K562 (cell line): Measurements from ENCODE around the gene ZNF541. TPM values are rescaled to one million over a fixed set of nuclear protein-coding genes. Genes with fewer than 3 reads are reported as not detected.

ENCODE experiments used
- ADNP ChIP-seq: fragments of 200-800 bp; sonication (Bioruptor generic); IDR thresholded peaks from 2 replicates; pipeline ENCODE4 v1.6.1; 2016; ENCODE audit warnings: missing genetic modification characterization, missing compliant biosample characterization
- CBX8 ChIP-seq: fragments of 200-600 bp; sonication (generic); IDR thresholded peaks from 2 replicates; pipeline ENCODE4 v1.6.1; 2012; ENCODE audit warnings: borderline replicate concordance, mixed run types, low read depth, mild to moderate bottlenecking, moderate library complexity, mixed read lengths, low read length, control low read depth, inconsistent platforms; ENCODE audit not compliant: poor library complexity, severe bottlenecking; ENCODE audit errors: extremely low read depth
- CHCHD3 ChIP-seq: fragments of 250-450 bp; sonication (Bioruptor Pico); IDR thresholded peaks from 2 replicates; pipeline ENCODE4 v2.1.2; 2022; ENCODE audit warnings: mild to moderate bottlenecking
- FIP1L1 ChIP-seq: fragments of 200-400 bp; formaldehyde crosslinking; IDR thresholded peaks from 2 replicates; pipeline ENCODE4 v1.6.1; 2018; ENCODE audit warnings: mild to moderate bottlenecking, low read depth, low read length; ENCODE audit not compliant: poor library complexity, severe bottlenecking
- FOXP1 ChIP-seq: sonication (generic); formaldehyde crosslinking; IDR thresholded peaks from 2 replicates; pipeline ENCODE4 v1.8.0; 2022; ENCODE audit warnings: mild to moderate bottlenecking, missing genetic modification reagents
- HDAC2 ChIP-seq: fragments of 450-650 bp; IDR thresholded peaks from 2 replicates; pipeline ENCODE4 v1.6.1; 2016; ENCODE audit warnings: mild to moderate bottlenecking
- NCOA2 ChIP-seq, 2 experiments: fragments of 450-650 bp; IDR thresholded peaks; 2 replicates each; pipeline ENCODE4 v1.6.1; 2018; ENCODE audit warnings: mild to moderate bottlenecking in 2 of 2, moderate library complexity in 1 of 2; ENCODE audit not compliant: partially characterized antibody in 2 of 2
- NR2C2 ChIP-seq, 2 experiments: fragments of 200-800 bp in 1 of 2; sonication (Bioruptor generic) in 1 of 2; sonication (generic) in 1 of 2; formaldehyde crosslinking in 1 of 2; IDR thresholded peaks; 2 replicates each; pipeline versions ENCODE4 v1.6.1 to v1.8.0; 2016 to 2022; ENCODE audit warnings: mild to moderate bottlenecking in 1 of 2, missing compliant biosample characterization in 1 of 2, missing genetic modification characterization in 1 of 2, missing genetic modification reagents in 1 of 2
- PTBP1 ChIP-seq: fragments of 200-400 bp; formaldehyde crosslinking; IDR thresholded peaks from 2 replicates; pipeline ENCODE4 v1.6.1; 2017; ENCODE audit warnings: low read depth, low read length
- RFX5 ChIP-seq: IDR thresholded peaks from 2 replicates; pipeline ENCODE4 v1.6.1; 2011; ENCODE audit warnings: low read depth, mild to moderate bottlenecking, improper control_type of control experiment, low read length
- SMARCA5 ChIP-seq: fragments of 450-650 bp; IDR thresholded peaks from 2 replicates; pipeline ENCODE4 v1.6.1; 2016
- TCF15 ChIP-seq: fragments of 250-450 bp; sonication (Bioruptor Pico); IDR thresholded peaks from 2 replicates; pipeline ENCODE4 v1.8.0; 2022; ENCODE audit warnings: moderate library complexity, mild to moderate bottlenecking, inconsistent platforms
- ZFP30 ChIP-seq: fragments of 250-450 bp; sonication (Bioruptor Pico); IDR thresholded peaks from 2 replicates; pipeline ENCODE4 v1.8.0; 2022; ENCODE audit warnings: moderate library complexity, mild to moderate bottlenecking, inconsistent platforms, borderline replicate concordance
- ZNF143 ChIP-seq: sonication (generic); formaldehyde crosslinking; IDR thresholded peaks from 2 replicates; pipeline ENCODE4 v1.9.0; 2022; ENCODE audit warnings: mild to moderate bottlenecking, missing genetic modification reagents
- ZNF384 ChIP-seq: IDR thresholded peaks from 2 replicates; pipeline ENCODE4 v1.6.1; 2012; ENCODE audit warnings: low read depth, low read length, improper control_type of control experiment
- ZNF586 ChIP-seq: fragments of 450-650 bp; formaldehyde crosslinking; conservative IDR thresholded peaks from 2 replicates; pipeline ENCODE4 v1.4.0; 2020; ENCODE audit warnings: mild to moderate bottlenecking, moderate library complexity
- ZNF695 ChIP-seq: fragments of 450-650 bp; formaldehyde crosslinking; IDR thresholded peaks from 2 replicates; pipeline ENCODE4 v1.4.0; 2020; ENCODE audit warnings: mild to moderate bottlenecking, moderate library complexity
- polyA plus RNA-seq, 8 experiments: library from polyadenylated mRNA; depleted of rRNA in 4 of 8; stranded (reverse) in 5 of 8; unstranded in 3 of 8; fragments of >200 nt; fragmentation: Nextera tagmentation in 2 of 8; fragmentation: Illumina TruSeq in 1 of 8; extraction: Ambion mirVana in 2 of 8; extraction: Trizol in 1 of 8; gene quantifications; 2 replicates each; pipeline versions ENCODE4 v1.2.1 to v1.2.3, GENCODE V29; 2011 to 2014; ENCODE audit warnings: inconsistent platforms in 1 of 8, missing spikeins in 1 of 8
- total RNA-seq, 7 experiments: library from RNA; depleted of rRNA in 6 of 7; stranded (reverse); fragments of >200 nt in 6 of 7; fragmentation: Illumina TruSeq in 2 of 7; extraction: Trizol in 2 of 7; gene quantifications; 2 replicates each; pipeline versions ENCODE4 v1.2.1 to v1.2.3, GENCODE V29; 2011 to 2021; ENCODE audit warnings: low replicate concordance in 1 of 7

The ZNF541 gene
- total and polyA plus RNA-seq, 9 of the 15 experiments (the other 6 are each of a cell fraction or from before 2014, with no cell fraction given): 0.04 to 0.11 (median 0.05) TPM; not detected in 1

GRCh38 chr19:47610902-47611301, 38.0 kb upstream of the ZNF541 start (continued):
- no peak for TF ChIP-seq NCOA2 (IDR thresholded peaks at IDR 0.05; ENCODE audit: partially characterized antibody in 2 of 2)
- no peak for TF ChIP-seq FIP1L1
- TF ChIP-seq ZNF384: no peak
- TF ChIP-seq SMARCA5: peak; percentile 54; the same call in 1 of the 2 replicates
- TF ChIP-seq ZNF695 (CRISPR knock-in tag): no peak
- TF ChIP-seq TCF15 (CRISPR knock-in tag): no peak
- no peak for TF ChIP-seq ZNF143 (CRISPR knock-in tag)
- TF ChIP-seq ZNF586 (CRISPR knock-in tag): no peak
- TF ChIP-seq RFX5: no peak
- peak; percentile 70; the same call in 1 of the 2 replicates for TF ChIP-seq HDAC2
- no peak for TF ChIP-seq CHCHD3 (CRISPR knock-in tag)
- no peak for TF ChIP-seq CBX8
- 0 out of 2 replicates have a peak, but pooled peaks have one; percentile 65 for TF ChIP-seq PTBP1
- no peak for TF ChIP-seq FOXP1 (CRISPR knock-in tag)
- 0 out of 2 replicates have a peak, but pooled peaks have one; percentile 51 for TF ChIP-seq ADNP (tag)
- no peak for TF ChIP-seq ZFP30 (CRISPR knock-in tag)
- no peak for TF ChIP-seq NR2C2 (CRISPR knock-in tag; IDR thresholded peaks at IDR 0.05)
- no peak for TF ChIP-seq NR2C2 (tag; IDR thresholded peaks at IDR 0.05)
- TF ChIP-seq, all 486 proteins: peak for 10
